Upper lobe of left lung (tissue), 4 donors: Measurements from ENCODE around the gene ARMH3.

ENCODE experiments used
- CTCF ChIP-seq, 6 experiments: fragments of 450-650 bp in 4 of 6; fragments of 200-600 bp in 2 of 6; sonication (generic) in 2 of 6; IDR thresholded peaks; one replicate each; pipeline ENCODE4 v1.5.1; 2016 to 2019; ENCODE audit warnings: antibody characterized with exemption in 6 of 6
- EP300 ChIP-seq, 4 donors: sonication (generic); formaldehyde crosslinking; IDR thresholded peaks; one replicate each; pipeline ENCODE4 v1.5.1; 2017; ENCODE audit warnings: antibody characterized with exemption in 4 of 4, control low read depth in 2 of 4
- POLR2A ChIP-seq, 4 donors: fragments of 450-650 bp; IDR thresholded peaks; one replicate each; pipeline ENCODE4 v1.5.1; 2016 to 2017; ENCODE audit warnings: antibody characterized with exemption in 4 of 4, mild to moderate bottlenecking in 2 of 4
- POLR2AphosphoS5 ChIP-seq, 2 donors: sonication (generic); formaldehyde crosslinking; IDR thresholded peaks; one replicate each; pipeline ENCODE4 v1.5.1; 2017; ENCODE audit warnings: antibody characterized with exemption in 2 of 2

GRCh38 chr10:102027261-102027660 lies 28.7 kb downstream of the ARMH3 start:
- TF ChIP-seq CTCF (IDR thresholded peaks at IDR 0.05) (no peak), POLR2AphosphoS5 (IDR thresholded peaks at IDR 0.05) (no peak), EP300 (IDR thresholded peaks at IDR 0.05) (no peak), POLR2A (IDR thresholded peaks at IDR 0.05) (no peak)
